ENCODE measurements around the gene GNPTG.
A peak's percentile ranks its signal among the peaks of the same experiment; 100 is the strongest.

Gene GNPTG

DNA sequence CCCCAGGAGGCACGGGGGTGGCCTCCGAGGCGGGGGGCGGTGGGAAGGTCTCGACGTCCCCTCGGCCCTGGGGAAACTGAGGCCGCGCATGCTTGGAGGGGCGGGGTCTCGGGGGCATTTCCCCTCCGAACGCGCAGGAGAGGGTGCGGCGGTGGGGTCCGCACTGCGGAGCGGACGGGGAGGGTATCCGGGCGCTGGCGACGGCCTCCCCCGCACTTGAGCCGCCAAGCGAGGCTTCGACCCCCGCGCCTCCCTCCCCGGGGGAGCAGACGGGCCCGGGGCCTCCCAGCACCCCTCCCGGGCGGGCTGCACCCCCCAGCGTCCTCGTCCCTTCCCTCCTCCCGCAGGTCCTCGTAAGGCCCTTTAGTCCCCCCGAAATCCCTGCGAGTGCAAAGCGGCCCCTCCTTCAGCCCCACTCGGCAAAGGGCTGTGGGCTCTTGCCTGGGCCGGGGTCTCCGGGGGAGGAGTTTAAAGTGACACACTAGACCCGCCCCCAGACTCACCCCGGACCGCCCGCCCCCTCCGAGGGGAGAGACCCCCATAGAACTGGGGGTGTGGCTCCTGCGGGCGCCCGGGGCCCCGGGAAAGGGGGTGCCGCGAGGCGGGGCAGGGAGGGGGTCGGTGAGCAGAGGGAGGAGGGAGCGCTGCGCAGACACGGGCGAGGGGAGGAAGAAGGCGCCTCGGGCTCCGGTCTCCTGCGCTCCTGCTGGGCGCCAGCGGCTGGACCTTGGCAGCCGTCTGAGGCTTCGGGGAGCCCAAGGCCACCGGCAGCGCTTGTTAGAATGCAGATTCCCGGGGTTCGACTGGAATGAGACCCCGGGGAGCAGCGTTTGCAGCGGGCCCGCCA lies 17.7 kb upstream of the GNPTG start:
- DNase-seq (ENCODE audit: low spot score) (no peak), ATAC-seq (ENCODE audit: low read depth) (no peak)
- Histone ChIP-seq H3K4me3 (ENCODE audit: severe bottlenecking) (peak overlapping the region; percentile 27), H3K4me1 (ENCODE audit: insufficient read depth, poor library complexity, severe bottlenecking) (peaks cover 6% of the 10 kb centered on the region), H3K9me3 (ENCODE audit: severe bottlenecking) (no peaks in the 10 kb centered on the region), H3K36me3 (ENCODE audit: low read depth) (no peaks in the 10 kb centered on the region), H3K27ac (ENCODE audit: poor library complexity, severe bottlenecking) (no peak overlapping the region), H3K27me3 (ENCODE audit: insufficient read depth, poor library complexity, severe bottlenecking) (peaks cover 44% of the 10 kb centered on the region)
- TF ChIP-seq, protein P1, sequence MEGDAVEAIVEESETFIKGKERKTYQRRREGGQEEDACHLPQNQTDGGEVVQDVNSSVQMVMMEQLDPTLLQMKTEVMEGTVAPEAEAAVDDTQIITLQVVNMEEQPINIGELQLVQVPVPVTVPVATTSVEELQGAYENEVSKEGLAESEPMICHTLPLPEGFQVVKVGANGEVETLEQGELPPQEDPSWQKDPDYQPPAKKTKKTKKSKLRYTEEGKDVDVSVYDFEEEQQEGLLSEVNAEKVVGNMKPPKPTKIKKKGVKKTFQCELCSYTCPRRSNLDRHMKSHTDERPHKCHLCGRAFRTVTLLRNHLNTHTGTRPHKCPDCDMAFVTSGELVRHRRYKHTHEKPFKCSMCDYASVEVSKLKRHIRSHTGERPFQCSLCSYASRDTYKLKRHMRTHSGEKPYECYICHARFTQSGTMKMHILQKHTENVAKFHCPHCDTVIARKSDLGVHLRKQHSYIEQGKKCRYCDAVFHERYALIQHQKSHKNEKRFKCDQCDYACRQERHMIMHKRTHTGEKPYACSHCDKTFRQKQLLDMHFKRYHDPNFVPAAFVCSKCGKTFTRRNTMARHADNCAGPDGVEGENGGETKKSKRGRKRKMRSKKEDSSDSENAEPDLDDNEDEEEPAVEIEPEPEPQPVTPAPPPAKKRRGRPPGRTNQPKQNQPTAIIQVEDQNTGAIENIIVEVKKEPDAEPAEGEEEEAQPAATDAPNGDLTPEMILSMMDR (IDR thresholded peaks at IDR 0.05; ENCODE audit: poor library complexity, severe bottlenecking), result no peak

- H3K9me3 ChIP-seq (ENCODE audit: severe bottlenecking), result no peaks in the 10 kb centered on the region
- no peak overlapping the region for H3K4me3 ChIP-seq (ENCODE audit: severe bottlenecking)
- TF ChIP-seq, protein P1 (IDR thresholded peaks at IDR 0.05; ENCODE audit: poor library complexity, severe bottlenecking), result no peak
- H3K36me3 ChIP-seq (ENCODE audit: low read depth), result no peaks in the 10 kb centered on the region
- no peak for ATAC-seq (ENCODE audit: low read depth)
- H3K4me1 ChIP-seq (ENCODE audit: insufficient read depth, poor library complexity, severe bottlenecking), result peaks cover 6% of the 10 kb centered on the region
- H3K27ac ChIP-seq (ENCODE audit: poor library complexity, severe bottlenecking), result no peak overlapping the region
- H3K27me3 ChIP-seq (ENCODE audit: insufficient read depth, poor library complexity, severe bottlenecking), result peaks cover 44% of the 10 kb centered on the region
- DNase-seq (ENCODE audit: low spot score), result no peak
These were observed 17.0 kb upstream of the GNPTG start for GRCh38 chr16:1334739-1335138.

DNA sequence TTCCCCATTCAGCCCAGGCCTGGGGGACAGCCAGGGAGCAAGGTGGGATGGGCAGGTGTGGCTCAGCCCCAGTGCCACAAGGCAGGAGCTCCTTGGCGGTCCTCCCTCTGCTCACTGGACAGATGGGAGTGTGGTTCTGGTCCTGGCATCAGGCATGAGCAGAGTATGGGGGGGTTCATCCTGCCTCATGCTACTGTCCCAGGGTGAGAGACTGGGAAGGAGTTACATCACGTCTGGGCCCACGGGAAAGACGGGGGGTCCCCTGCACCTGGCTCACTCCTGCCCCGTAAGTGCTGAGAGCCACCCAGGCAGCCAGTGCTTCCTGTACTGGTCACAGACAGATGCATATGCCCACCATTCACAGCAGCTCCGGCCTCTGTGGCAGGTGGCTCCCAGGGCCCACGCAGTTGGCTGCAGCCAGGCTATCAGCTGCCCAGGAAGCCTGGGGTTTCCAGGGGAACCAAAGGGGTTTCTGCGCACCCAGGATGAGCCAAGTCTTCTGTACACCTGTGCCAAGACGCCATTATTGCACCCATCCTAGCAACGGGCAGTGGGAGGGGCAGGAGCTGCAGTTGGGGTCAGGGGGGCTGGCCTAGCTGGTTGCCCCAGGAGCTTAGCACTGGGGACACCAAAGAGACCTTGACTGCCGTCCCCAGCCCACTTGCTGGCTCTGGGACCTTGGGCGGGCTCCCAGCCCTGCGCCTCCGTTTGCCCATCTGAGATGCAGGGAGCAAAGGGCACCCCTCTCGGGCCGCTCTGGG lies 16.3 kb upstream of the GNPTG start:
- TF ChIP-seq, protein P1 (IDR thresholded peaks at IDR 0.05; ENCODE audit: poor library complexity, severe bottlenecking), result no peak

DNA sequence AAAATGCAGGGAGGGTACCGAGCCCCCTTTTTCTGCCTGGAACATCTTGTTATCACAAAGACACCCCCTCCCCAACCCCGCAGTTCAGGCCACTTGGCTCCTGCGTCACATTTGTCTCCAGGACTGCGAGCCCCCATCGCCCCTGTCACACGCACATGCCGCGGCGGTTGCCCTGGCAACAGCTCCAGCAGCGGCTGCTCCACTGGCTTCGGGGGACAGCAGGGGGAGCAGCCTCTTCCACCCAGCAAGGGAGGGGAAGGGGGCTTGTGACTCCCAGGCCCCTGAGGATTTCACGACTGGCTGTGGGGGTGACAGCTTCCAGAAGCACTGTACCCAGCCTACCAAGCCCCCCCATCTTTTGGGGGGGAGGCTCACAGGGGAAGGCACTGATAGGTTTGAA lies 15.7 kb upstream of the GNPTG start:
- peaks cover 44% of the 10 kb centered on the region for H3K27me3 ChIP-seq (ENCODE audit: insufficient read depth, poor library complexity, severe bottlenecking)
- TF ChIP-seq, protein P1 (IDR thresholded peaks at IDR 0.05; ENCODE audit: poor library complexity, severe bottlenecking), result no peak
- H3K36me3 ChIP-seq (ENCODE audit: low read depth), result no peaks in the 10 kb centered on the region
- DNase-seq (ENCODE audit: low spot score) (no peak), ATAC-seq (ENCODE audit: low read depth) (no peak)
- H3K4me3 ChIP-seq (ENCODE audit: severe bottlenecking), result no peak overlapping the region
- peaks cover 6% of the 10 kb centered on the region for H3K4me1 ChIP-seq (ENCODE audit: insufficient read depth, poor library complexity, severe bottlenecking)
- H3K27ac ChIP-seq (ENCODE audit: poor library complexity, severe bottlenecking), result no peak overlapping the region
- H3K9me3 ChIP-seq (ENCODE audit: severe bottlenecking), result no peaks in the 10 kb centered on the region

More for the DNA sequence above, 16.3 kb upstream of the GNPTG start:
- no peak for DNase-seq (ENCODE audit: low spot score)
- Histone ChIP-seq H3K9me3 (ENCODE audit: severe bottlenecking) (no peaks in the 10 kb centered on the region), H3K27ac (ENCODE audit: poor library complexity, severe bottlenecking) (no peak overlapping the region), H3K27me3 (ENCODE audit: insufficient read depth, poor library complexity, severe bottlenecking) (peaks cover 44% of the 10 kb centered on the region), H3K4me3 (ENCODE audit: severe bottlenecking) (no peak overlapping the region), H3K4me1 (ENCODE audit: insufficient read depth, poor library complexity, severe bottlenecking) (peaks cover 6% of the 10 kb centered on the region), H3K36me3 (ENCODE audit: low read depth) (no peaks in the 10 kb centered on the region)
- ATAC-seq (ENCODE audit: low read depth), result peak; percentile 10; the same call in 2 of the 3 replicates

Measured in RWPE2 (cell line).